Astrocyte (in vitro differentiated cells and primary cell): ENCODE data around the gene GJA1.

Source experiments
- EZH2 ChIP-seq: IDR thresholded peaks from 2 replicates; pipeline ENCODE4 v1.6.1; 2012; ENCODE audit warnings: mild to moderate bottlenecking, low read length, inconsistent platforms; ENCODE audit not compliant: insufficient read depth
- TF ChIP-seq, protein P1 (sequence below): IDR thresholded peaks from 2 replicates; pipeline ENCODE4 v1.5.1; 2011; ENCODE audit warnings: low read depth, mild to moderate bottlenecking, inconsistent platforms, low read length, moderate library complexity; ENCODE audit not compliant: insufficient read depth

DNA sequence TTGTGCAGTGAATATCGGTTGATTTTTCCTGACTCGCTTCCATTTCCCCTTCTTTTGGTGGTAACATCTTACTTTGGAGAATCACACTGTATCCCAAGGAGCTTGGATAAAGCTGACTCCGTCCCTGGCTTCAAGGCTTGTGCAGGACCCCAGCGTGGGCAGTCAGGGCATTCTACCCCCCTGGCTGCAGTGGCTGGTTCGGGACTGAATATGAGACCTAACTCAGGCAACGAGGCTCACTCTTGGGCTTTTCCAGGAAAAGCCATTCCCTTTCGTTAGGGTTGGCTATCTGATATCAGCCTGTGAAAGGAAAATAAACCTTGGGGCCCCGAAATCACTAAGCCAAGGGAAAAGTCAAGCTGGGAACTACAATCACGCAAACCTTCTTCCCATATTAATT is 30.1 kb upstream of the GJA1 start:
- TF ChIP-seq, protein P1, sequence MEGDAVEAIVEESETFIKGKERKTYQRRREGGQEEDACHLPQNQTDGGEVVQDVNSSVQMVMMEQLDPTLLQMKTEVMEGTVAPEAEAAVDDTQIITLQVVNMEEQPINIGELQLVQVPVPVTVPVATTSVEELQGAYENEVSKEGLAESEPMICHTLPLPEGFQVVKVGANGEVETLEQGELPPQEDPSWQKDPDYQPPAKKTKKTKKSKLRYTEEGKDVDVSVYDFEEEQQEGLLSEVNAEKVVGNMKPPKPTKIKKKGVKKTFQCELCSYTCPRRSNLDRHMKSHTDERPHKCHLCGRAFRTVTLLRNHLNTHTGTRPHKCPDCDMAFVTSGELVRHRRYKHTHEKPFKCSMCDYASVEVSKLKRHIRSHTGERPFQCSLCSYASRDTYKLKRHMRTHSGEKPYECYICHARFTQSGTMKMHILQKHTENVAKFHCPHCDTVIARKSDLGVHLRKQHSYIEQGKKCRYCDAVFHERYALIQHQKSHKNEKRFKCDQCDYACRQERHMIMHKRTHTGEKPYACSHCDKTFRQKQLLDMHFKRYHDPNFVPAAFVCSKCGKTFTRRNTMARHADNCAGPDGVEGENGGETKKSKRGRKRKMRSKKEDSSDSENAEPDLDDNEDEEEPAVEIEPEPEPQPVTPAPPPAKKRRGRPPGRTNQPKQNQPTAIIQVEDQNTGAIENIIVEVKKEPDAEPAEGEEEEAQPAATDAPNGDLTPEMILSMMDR = no peak
- no peak for TF ChIP-seq EZH2
